GM20000 (cell line): ENCODE measurements around the gene CENPQ.

ENCODE experiments used
- DNase-seq: peaks from one replicate; pipeline ENCODE4 v3.0.0; 2012; ENCODE audit warnings: low spot score
- TF ChIP-seq, protein P1 (sequence below): IDR thresholded peaks from 2 replicates; pipeline ENCODE4 v1.5.1; 2012; ENCODE audit warnings: mild to moderate bottlenecking, control low read depth; ENCODE audit errors: extremely low read depth, missing control alignments

CENPQ gene

DNA sequence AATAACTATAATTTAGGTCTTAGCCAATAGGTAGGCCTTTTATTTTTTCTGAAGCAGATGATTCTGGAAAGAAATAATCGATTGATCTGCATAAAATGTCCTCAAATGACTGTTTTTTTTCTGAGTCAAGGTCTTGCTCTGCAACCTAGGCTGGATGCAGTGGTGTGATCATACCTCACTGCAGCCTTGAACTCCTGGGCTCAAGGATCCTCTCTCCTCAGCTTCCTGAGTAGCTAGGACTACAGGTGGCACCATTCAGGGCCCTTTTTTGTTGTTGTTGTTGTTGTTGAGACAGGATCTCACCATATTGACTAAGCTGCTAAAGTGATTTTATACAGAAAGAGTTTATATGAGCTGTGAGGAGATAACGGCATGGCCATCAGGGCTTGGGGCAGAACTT lies 54.7 kb downstream of the CENPQ start:
- TF ChIP-seq, protein P1, sequence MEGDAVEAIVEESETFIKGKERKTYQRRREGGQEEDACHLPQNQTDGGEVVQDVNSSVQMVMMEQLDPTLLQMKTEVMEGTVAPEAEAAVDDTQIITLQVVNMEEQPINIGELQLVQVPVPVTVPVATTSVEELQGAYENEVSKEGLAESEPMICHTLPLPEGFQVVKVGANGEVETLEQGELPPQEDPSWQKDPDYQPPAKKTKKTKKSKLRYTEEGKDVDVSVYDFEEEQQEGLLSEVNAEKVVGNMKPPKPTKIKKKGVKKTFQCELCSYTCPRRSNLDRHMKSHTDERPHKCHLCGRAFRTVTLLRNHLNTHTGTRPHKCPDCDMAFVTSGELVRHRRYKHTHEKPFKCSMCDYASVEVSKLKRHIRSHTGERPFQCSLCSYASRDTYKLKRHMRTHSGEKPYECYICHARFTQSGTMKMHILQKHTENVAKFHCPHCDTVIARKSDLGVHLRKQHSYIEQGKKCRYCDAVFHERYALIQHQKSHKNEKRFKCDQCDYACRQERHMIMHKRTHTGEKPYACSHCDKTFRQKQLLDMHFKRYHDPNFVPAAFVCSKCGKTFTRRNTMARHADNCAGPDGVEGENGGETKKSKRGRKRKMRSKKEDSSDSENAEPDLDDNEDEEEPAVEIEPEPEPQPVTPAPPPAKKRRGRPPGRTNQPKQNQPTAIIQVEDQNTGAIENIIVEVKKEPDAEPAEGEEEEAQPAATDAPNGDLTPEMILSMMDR: no peak
- DNase-seq: no peak

- TF ChIP-seq, protein P1: no peak
- no peak for DNase-seq
Measured at GRCh38 chr6:49519660-49520059, 56.5 kb downstream of the CENPQ start.

- no peak for DNase-seq
- TF ChIP-seq, protein P1: no peak
Measured at GRCh38 chr6:49522710-49523593, 59.8 kb downstream of the CENPQ start.

- DNase-seq: no peak
- TF ChIP-seq, protein P1: no peak
Measured at GRCh38 chr6:49523901-49524300, 60.7 kb downstream of the CENPQ start.

- TF ChIP-seq, protein P1: no peak
- DNase-seq: no peak
Measured at GRCh38 chr6:49524541-49524940, 61.4 kb downstream of the CENPQ start.

DNA sequence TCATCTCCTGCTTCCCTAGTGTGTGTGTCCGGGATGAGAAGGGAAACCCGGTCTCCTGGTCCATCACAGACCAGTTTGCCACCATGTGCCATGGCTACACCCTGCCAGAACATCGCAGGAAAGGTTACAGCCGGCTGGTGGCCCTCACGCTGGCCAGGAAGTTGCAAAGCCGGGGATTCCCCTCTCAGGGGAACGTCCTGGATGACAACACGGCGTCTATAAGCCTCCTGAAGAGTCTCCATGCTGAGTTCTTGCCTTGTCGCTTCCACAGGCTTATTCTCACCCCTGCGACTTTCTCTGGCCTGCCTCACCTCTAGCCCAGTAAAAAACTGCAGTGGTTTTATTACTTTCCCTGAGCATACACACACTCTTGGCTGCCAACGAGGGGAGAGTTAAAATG lies 63.4 kb downstream of the CENPQ start:
- TF ChIP-seq, protein P1: no peak
- DNase-seq: no peak

- TF ChIP-seq, protein P1: no peak
- DNase-seq: no peak
Measured at GRCh38 chr6:49527320-49527719, 64.2 kb downstream of the CENPQ start.
